HEK293T (cell line): Measurements from ENCODE around the gene MTMR12.
"Not testable (repeated sequence)": the region's sequence is repeated elsewhere in the genome, so short reads cannot be mapped to it uniquely, and the experiment has no call there.

Source experiments
- CTCF ChIA-PET: fragments of 350-600 bp; formaldehyde crosslinking; extraction: SDS; loops from one replicate; lab custom pipeline; 2021; ENCODE audit warnings: antibody characterized with exemption, inconsistent platforms; lab: Yijun Ruan, JAX
- POLR2A ChIA-PET: fragments of 350-600 bp; formaldehyde crosslinking; extraction: SDS; loops from one replicate; lab custom pipeline; 2020; ENCODE audit warnings: antibody characterized with exemption, inconsistent platforms; lab: Yijun Ruan, JAX
- DNase-seq: peaks from one replicate; pipeline ENCODE4 v3.0.0; 2012; ENCODE audit warnings: mixed read lengths; ENCODE audit errors: extremely low spot score
- ARNT ChIP-seq: fragments of 450-650 bp; IDR thresholded peaks from 2 replicates; pipeline ENCODE4 v1.6.1; 2017; ENCODE audit warnings: mild to moderate bottlenecking
- BHLHE40 ChIP-seq: fragments of 450-650 bp; IDR thresholded peaks from 2 replicates; pipeline ENCODE4 v1.6.1; 2016; ENCODE audit warnings: mild to moderate bottlenecking, moderate library complexity, borderline replicate concordance
- CTBP1 ChIP-seq: fragments of 450-650 bp; IDR thresholded peaks from 2 replicates; pipeline ENCODE4 v1.6.1; 2016; ENCODE audit warnings: borderline replicate concordance
- ELF4 ChIP-seq: fragments of 450-650 bp; IDR thresholded peaks from 2 replicates; pipeline ENCODE4 v1.6.1; 2017; ENCODE audit warnings: antibody characterized with exemption
- FOXA1 ChIP-seq: fragments of 450-650 bp; IDR thresholded peaks from 2 replicates; pipeline ENCODE4 v1.6.1; 2016; ENCODE audit warnings: mild to moderate bottlenecking
- FOXK2 ChIP-seq: fragments of 450-650 bp; IDR thresholded peaks from 2 replicates; pipeline ENCODE4 v1.6.1; 2016; ENCODE audit warnings: mild to moderate bottlenecking
- FOXM1 ChIP-seq: fragments of 450-650 bp; IDR thresholded peaks from 2 replicates; pipeline ENCODE4 v1.6.1; 2017; ENCODE audit warnings: mild to moderate bottlenecking, borderline replicate concordance
- HDGF ChIP-seq: fragments of 450-650 bp; IDR thresholded peaks from 2 replicates; pipeline ENCODE4 v1.6.1; 2017; ENCODE audit warnings: antibody characterized with exemption, borderline replicate concordance
- L3MBTL2 ChIP-seq: fragments of 450-650 bp; conservative IDR thresholded peaks from 2 replicates; pipeline ENCODE4 v1.6.1; 2016; ENCODE audit warnings: mild to moderate bottlenecking
- LEF1 ChIP-seq: fragments of 450-650 bp; IDR thresholded peaks from 2 replicates; pipeline ENCODE4 v1.6.1; 2017; ENCODE audit warnings: mild to moderate bottlenecking, borderline replicate concordance
- NFRKB ChIP-seq: fragments of 450-650 bp; IDR thresholded peaks from 2 replicates; pipeline ENCODE4 v1.6.1; 2016; ENCODE audit warnings: mild to moderate bottlenecking, moderate library complexity
- PKNOX1 ChIP-seq: fragments of 450-650 bp; IDR thresholded peaks from 2 replicates; pipeline ENCODE4 v1.6.1; 2016
- SP1 ChIP-seq: fragments of 450-650 bp; IDR thresholded peaks from 2 replicates; pipeline ENCODE4 v1.6.1; 2017
- SUZ12 ChIP-seq: fragments of 450-650 bp; IDR thresholded peaks from 2 replicates; pipeline ENCODE4 v1.6.1; 2016; ENCODE audit warnings: mild to moderate bottlenecking
- TARDBP ChIP-seq: fragments of 450-650 bp; IDR thresholded peaks from 2 replicates; pipeline ENCODE4 v1.6.1; 2016
- ZNF384 ChIP-seq: fragments of 450-650 bp; IDR thresholded peaks from 2 replicates; pipeline ENCODE4 v1.6.1; 2016

MTMR12 gene

GRCh38 chr5:32319926-32320543 lies 7.3 kb upstream of the MTMR12 start:
- CTCF ChIA-PET: interaction anchor here (0.7 to 1.6 kb wide), 5 partner anchors 9 to 149 kb away, joined by 3 to 7 read pairs (median 4); no protein-coding TSS in a partner anchor

GRCh38 chr5:32319392-32319791 lies 6.7 kb upstream of the MTMR12 start:
- TF ChIP-seq SUZ12 (no peak), ELF4 (no peak), FOXM1 (no peak), FOXA1 (no peak), L3MBTL2 (no peak), HDGF (no peak), ARNT (no peak), LEF1 (no peak), CTBP1 (no peak), FOXK2 (no peak), NFRKB (no peak), PKNOX1 (no peak), BHLHE40 (no peak), TARDBP (no peak), ZNF384 (no peak), SP1 (no peak)
- POLR2A ChIA-PET: no interaction called here
- CTCF ChIA-PET: interaction anchor here (0.6 to 1.6 kb wide), 6 partner anchors 9 to 148 kb away, joined by 3 to 7 read pairs (median 4); no protein-coding TSS in a partner anchor

More at GRCh38 chr5:32319926-32320543, 7.3 kb upstream of the MTMR12 start:
- DNase-seq: no peak
- POLR2A ChIA-PET: no interaction called here
- TF ChIP-seq ELF4: no peak
- TF ChIP-seq HDGF: no peak
- no peak for TF ChIP-seq ZNF384
- no peak for TF ChIP-seq CTBP1
- TF ChIP-seq FOXK2: no peak
- no peak for TF ChIP-seq TARDBP
- TF ChIP-seq SUZ12: no peak
- no peak for TF ChIP-seq PKNOX1
- TF ChIP-seq SP1: no peak
- TF ChIP-seq BHLHE40: no peak
- no peak for TF ChIP-seq ARNT
- no peak for TF ChIP-seq LEF1
- TF ChIP-seq L3MBTL2: no peak
- no peak for TF ChIP-seq NFRKB
- no peak for TF ChIP-seq FOXA1
- no peak for TF ChIP-seq FOXM1

GRCh38 chr5:32317041-32317440 lies 4.3 kb upstream of the MTMR12 start:
- no peak for TF ChIP-seq NFRKB
- no peak for TF ChIP-seq TARDBP
- CTCF ChIA-PET: no interaction called here
- no peak for DNase-seq
- POLR2A ChIA-PET: no interaction called here

More at GRCh38 chr5:32319392-32319791, 6.7 kb upstream of the MTMR12 start:
- DNase-seq: no peak

DNA sequence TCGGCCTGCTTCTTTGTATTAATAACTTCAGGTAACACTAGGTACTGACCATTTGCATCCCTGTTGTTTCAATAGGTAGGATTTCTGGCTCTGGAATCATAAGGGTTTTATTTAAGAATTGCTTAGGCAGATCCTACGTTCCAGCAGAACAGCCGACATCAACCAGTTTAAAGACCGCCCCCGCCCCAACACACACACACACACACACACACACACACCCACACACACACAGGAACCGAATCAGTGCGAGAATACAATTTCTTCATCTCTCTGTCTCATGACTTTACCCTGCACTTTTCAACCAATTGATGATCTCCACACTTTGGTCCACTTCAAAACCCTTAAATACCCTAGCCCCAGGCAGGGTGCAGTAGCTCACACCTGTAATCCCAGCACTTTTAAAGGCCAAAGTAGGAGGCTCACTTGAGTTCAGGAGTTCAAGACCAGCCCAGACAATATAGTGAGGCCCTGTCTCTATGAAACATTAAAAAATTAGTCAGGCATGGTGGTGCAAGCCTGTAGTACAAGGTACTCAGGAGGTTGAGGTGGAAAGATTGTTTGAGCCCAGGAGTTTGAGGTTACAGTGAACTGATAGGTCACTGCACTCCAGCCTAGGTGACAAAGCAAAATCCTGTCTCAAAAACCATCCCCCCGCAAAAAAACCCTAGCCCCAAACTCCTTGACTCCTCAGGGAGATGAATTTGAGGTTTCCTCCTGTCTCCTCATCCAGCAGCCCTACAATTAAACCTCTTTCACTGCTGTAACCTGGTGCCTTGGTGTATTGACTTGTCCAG lies 2.7 kb upstream of the MTMR12 start:
- POLR2A ChIA-PET: no interaction called here
- CTCF ChIA-PET: interaction anchor here (0.6 kb wide), 1 partner anchor 19 kb away, joined by 3 read pairs; no protein-coding TSS in a partner anchor
- no peak for DNase-seq
- TF ChIP-seq NFRKB: no peak
- no peak for TF ChIP-seq CTBP1
- no peak for TF ChIP-seq PKNOX1
- TF ChIP-seq FOXK2: no peak
- TF ChIP-seq SP1: no peak
- TF ChIP-seq SUZ12: no peak
- no peak for TF ChIP-seq ZNF384
- no peak for TF ChIP-seq FOXA1
- no peak for TF ChIP-seq FOXM1
- TF ChIP-seq ARNT: no peak
- TF ChIP-seq HDGF: no peak
- TF ChIP-seq ELF4: no peak
- TF ChIP-seq LEF1: no peak

DNA sequence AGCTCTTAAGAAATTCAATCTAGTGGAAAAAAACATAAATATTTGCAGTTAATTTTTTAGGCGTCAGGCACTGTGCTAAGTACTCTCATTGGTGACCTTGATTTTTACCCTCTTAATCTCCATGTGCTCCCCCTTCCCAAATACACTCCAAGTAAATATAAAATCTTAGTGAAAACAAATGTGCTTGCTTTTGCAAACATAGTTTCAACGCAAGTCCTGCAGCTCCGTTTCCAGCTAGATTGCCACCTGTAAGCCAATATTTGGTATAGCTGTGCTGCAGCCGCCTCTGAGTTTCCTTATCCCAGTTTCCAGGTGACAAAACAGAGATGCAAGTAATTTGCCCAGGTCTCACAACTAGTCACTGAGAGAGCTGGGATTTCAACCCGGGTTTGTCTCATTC lies 1.9 kb upstream of the MTMR12 start:
- TF ChIP-seq PKNOX1: no peak
- no peak for TF ChIP-seq SUZ12
- no peak for TF ChIP-seq LEF1
- TF ChIP-seq HDGF: no peak
- no peak for TF ChIP-seq FOXA1
- no peak for TF ChIP-seq FOXM1
- TF ChIP-seq NFRKB: no peak
- TF ChIP-seq ZNF384: no peak
- ChIA-PET POLR2A (no interaction called here), CTCF (interaction anchor here (0.6 to 0.7 kb wide), 2 partner anchors 18 to 26 kb away, joined by 3 to 4 read pairs; no protein-coding TSS in a partner anchor)
- no peak for DNase-seq

DNA sequence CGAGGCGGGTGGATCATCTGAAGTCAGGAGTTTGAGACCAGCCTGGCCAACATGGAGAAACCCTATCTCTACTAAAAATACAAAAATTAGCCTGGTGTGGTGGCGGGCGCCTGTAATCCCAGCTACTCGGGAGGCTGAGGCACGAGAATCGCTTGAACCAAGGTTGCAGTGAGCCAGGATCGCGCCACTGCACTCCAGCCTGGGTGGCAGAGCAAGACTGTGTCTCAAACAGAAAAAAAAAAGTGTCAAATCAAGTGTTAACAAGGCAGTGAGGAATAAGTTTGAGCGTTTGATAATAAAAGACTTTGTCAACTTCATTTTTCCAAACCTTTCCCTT lies 1.4 kb upstream of the MTMR12 start:
- DNase-seq: not testable (repeated sequence)
- CTCF ChIA-PET: interaction anchor here (0.7 kb wide), 1 partner anchor 25 kb away, joined by 4 read pairs; no protein-coding TSS in a partner anchor
- POLR2A ChIA-PET: interaction anchor here (0.9 kb wide), 1 partner anchor 80 kb away, joined by 4 read pairs; no protein-coding TSS in a partner anchor
